ENCODE measurements around the gene APOBEC3B.

GRCh38 chr22:38966942-38967341, 15.2 kb upstream of the APOBEC3B start:
- TF ChIP-seq EZH2 (IDR thresholded peaks at IDR 0.05; ENCODE audit: insufficient read depth, poor library complexity, severe bottlenecking) = no peak
- TF ChIP-seq EZH2phosphoT487 (IDR thresholded peaks at IDR 0.05; ENCODE audit: insufficient read depth, low read depth) = no peak

Measured in GM23248 (cell line).